DLD1 (cell line): ENCODE results near the gene REPS1.
"Not testable (repeated sequence)": the region's sequence is repeated elsewhere in the genome, so short reads cannot be mapped to it uniquely, and the experiment has no call there.

ENCODE experiments used
- in situ Hi-C: cut with HindIII; loops from 2 replicates; pipeline ENCODE4 v1.10.0; 2017; ENCODE audit warnings: low sequenced_read_pairs

The REPS1 gene, protein sequence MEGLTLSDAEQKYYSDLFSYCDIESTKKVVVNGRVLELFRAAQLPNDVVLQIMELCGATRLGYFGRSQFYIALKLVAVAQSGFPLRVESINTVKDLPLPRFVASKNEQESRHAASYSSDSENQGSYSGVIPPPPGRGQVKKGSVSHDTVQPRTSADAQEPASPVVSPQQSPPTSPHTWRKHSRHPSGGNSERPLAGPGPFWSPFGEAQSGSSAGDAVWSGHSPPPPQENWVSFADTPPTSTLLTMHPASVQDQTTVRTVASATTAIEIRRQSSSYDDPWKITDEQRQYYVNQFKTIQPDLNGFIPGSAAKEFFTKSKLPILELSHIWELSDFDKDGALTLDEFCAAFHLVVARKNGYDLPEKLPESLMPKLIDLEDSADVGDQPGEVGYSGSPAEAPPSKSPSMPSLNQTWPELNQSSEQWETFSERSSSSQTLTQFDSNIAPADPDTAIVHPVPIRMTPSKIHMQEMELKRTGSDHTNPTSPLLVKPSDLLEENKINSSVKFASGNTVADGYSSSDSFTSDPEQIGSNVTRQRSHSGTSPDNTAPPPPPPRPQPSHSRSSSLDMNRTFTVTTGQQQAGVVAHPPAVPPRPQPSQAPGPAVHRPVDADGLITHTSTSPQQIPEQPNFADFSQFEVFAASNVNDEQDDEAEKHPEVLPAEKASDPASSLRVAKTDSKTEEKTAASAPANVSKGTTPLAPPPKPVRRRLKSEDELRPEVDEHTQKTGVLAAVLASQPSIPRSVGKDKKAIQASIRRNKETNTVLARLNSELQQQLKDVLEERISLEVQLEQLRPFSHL

DNA sequence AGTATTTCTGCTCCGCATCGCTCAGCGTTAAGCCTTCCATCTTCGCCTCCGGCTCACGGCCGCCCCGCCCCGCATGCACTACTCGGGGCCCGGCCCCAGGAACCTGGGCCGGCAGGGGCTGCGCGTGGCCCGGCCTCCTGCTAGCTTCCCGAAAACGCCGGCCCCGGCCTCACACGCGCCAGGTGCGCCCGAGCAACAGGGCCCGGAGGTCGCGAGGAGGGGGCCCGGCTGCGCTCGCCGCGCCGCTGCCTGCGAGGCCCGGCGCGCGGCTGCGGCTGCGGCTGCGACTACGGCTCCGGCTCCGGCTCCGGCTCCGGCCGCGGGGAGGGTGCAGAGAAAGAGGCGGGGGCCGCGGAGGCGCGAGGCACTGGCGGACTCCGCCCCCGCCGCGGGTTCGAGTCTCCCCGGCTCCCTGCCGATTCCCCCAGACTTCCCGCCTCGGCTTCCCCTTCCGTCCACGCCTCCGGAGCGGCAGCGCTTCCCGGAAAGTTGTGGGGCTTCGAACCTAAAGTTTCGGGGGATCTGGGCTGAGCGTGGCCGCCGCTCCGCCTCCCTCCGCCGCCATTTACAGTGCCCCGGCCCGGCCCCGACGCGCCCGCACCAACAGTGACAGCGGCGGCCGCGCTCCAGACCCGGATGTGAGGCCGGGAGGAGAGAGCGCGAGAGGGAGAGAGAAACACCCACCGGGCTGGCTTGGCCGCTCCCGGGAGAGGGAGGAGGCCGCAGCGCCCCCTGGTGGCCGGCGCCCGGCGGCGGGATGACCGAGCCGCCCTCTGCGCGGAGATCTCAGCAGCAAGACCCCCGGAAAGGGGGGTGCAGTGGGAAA lies at the start of gene REPS1:
TSS of gene REPS1 (minus strand) at position 611 of the 826 bp plus-strand sequence. CDS start at position 40, 571 bp downstream.
- in situ Hi-C loops, result no loop called here

DNA sequence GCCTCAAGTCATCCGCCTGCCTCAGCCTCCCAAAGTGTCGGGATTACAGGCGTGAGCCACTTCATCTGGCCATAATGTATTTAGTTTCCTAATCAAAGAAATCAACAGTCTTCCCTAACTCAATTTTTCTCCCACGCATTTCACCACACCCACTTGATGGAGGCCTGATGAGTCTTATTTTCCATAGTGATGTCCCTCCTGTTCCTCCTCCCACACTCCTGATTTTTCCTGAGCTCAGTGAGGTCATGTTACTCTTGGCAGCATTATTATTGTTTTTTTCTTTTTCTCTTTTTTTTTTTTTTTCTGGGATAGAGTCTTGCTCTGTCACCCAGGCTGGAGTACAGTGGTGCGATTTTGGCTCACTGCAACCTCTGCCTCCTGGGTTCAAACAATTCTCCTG lies 49.4 kb upstream of the REPS1 start:
- in situ Hi-C loops, result no loop called here

DNA sequence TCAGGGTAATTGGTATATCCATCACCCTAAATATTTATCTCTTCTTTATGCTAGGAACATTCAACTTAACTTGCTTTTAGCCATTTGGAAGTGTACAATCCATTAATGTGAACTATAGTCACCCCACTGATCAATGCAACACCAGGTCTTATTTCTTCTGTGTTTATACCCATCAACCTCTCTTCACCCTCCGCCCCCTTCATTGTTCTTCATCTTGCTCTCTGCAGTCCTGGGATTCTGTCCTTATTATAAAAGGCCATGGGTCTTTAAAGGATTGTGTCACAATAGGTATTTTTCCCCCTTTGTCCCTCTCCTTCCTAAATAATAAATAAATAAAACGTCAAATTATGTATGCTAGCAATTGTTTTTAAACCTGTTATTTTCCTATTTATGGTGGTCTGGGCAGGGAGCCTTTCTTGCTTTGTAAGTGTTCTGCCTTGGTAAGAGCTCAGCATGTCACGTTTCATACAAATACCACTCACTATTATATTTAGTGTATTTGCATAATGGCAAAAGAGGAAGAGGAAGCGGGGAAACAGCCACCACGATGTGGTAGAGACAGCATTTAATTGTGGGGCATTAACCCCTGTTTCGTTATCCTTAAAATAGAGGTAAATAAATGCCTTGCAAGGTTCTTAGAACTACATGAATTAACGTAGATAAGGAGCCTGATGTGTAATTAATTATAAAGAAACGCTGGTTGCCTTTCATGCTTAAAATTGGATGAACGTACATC lies 42.3 kb upstream of the REPS1 start:
- in situ Hi-C loops, result no loop called here

DNA sequence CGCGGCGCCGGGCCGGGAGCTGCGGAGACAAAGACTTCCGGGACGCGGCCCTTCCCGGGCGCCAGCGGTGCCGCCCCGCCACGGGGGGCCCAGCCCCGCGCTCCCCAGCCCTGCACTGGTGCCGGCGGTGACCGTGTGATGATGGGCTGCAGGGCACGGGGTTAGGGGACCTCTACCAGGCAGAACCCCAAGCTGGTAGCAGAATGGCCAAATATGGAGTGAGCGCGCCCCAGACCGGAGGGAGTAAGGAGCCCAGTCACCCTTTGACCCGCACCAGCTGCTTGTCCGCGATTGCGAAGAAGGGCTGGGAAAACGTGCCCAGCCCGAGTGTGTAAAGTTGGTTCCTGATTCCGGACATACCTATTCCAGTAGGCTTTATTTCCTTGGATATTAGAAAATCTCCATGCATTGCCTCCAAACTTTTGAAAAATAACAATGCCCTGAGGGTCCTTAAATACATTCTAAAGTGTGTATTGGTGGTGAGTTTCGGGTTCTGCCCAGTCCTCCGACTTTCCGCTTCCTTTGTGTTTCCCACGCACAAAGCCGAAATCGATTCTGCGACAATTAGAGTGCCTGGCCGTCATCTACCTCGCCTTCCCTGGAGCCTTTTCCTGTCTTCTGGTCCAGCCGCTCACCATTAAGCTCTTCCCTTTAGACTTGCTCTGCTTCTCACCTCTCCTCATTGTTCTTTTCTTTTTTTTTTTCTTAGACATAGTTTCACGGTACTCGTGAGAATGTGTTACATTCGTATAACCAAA lies 41.6 kb upstream of the REPS1 start:
- in situ Hi-C loops, result no loop called here

DNA sequence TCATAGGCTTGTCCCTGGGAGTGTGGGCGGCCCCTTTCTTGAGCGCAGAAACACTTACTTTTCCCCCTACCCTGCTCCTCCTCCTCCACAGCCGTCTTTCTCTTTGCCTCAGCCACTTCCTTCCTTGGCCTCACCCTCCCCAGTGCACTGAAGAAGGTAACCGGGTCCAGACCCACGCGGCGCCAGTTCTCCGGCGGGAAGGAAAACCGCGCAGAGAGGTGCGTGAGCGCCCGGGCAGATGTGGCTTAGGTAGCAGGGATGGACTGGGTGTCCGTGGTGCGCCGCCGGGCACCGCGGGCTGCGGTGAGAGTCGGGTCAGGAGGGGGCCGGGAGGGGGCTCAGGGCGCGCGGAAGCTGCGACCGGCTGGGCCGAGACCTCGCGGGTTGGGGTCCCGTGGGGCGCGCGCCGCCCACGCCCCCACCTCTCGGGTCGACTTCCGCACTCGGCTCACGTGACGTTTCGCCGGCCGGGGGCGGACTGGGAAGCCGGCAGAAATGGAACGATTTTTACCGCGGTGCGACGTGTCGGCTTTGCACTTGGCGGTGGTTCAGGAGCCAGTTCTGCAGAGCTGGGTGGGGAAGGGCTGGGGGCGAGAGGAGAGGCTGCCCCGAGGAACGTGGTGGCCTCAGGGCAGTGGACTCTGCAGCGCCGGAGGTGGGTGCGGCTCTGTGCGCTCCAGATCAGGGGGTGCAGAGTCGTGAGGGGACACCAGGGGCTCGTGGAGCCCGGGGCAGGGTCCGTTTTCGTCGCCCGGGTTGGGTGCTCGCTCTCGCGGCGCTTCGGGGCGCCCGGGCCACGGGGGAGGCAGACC lies 40.8 kb upstream of the REPS1 start, which contains the start of gene ABRACL:
TSS of gene ABRACL (plus strand) at position 88 of the 812 bp plus-strand sequence. CDS start 5,416 bp downstream, outside the sequence.
- in situ Hi-C loops, result no loop called here

DNA sequence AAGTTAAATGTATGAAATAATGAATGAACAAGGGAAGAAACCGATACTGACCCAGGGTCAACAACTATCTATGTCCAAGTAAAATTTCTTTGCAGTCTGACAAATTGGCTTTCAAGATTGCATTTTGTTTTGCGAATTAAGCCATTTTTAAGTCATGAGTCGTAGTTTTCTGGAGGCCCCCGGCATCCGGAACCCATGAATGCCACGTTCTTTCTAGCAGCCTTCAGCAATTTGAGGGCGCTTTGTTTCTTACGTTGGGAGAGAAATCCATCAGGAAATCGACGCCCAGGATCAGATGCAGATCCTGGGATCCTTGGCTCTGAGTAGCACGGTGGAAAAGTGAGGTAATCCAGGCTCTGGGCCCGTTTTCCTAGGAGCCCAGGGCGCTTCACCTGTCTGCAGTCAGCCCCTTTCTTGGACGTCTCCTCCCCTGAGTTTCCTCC lies 40.2 kb upstream of the REPS1 start:
- in situ Hi-C loops, result no loop called here

DNA sequence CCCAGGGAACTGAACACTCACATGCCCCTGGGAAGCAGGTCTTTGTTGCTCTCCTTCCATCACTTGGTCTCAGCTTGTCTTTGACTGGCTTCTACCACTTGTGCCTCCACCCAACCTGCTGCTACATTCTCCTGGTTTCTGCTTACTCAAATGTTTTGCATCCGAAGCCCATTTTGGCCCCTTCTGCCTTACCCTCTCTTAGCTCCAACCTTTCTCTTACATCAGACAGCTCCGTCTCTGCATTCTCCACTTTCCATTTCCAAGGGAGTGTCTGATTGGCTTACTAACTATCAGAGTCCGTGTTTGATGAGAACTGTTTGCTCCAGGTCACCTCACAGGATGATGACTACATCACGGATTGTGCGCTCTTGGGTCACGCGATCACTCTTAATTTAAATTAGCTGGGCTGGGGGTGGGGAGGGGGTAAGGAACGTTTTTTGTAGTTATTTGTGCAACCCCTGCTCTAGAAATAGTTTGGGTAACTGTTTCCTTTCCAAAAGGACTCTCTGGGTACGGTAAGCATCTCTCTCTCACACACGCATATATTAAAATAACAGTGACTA lies 39.6 kb upstream of the REPS1 start:
- in situ Hi-C loops, result no loop called here

DNA sequence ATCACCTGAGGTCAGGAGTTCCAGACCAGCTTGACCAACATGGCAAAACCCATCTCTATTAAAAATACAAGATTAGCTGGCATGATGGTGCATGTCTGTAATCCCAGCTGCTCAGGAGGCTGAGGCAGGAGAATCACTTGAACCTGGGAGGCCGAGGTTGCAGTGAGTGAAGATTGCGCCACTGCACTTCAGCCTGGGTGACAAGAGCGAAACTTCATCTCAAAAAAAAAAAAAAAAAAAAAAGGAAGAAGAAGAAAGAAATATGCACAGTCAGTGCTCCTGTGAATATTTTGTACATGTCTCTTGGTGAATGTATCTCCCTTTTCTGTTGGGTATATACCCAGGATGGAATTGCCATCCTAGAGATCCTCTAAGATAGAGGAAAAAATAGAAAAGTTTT lies 37.4 kb upstream of the REPS1 start:
- in situ Hi-C loops, result not testable (repeated sequence)

DNA sequence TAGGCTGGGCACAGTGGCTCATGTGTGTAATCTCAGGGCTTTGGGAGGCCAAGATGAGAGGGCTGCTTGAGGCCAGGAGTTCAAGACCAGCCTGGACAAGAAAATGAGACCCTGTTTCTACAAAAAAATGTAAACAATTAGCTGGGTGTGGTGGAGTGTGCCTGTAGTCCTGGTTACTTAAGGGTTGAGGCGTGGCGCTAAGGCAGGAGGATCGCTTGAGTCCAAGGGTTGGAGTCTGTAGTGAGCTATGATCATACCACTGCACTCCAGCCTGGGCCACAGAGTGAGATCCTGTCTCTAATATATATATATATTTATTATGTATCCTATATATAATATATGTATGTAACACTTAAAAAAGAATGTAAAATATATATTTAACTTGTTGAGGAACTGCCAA lies 32.6 kb upstream of the REPS1 start:
- in situ Hi-C loops, result no loop called here

DNA sequence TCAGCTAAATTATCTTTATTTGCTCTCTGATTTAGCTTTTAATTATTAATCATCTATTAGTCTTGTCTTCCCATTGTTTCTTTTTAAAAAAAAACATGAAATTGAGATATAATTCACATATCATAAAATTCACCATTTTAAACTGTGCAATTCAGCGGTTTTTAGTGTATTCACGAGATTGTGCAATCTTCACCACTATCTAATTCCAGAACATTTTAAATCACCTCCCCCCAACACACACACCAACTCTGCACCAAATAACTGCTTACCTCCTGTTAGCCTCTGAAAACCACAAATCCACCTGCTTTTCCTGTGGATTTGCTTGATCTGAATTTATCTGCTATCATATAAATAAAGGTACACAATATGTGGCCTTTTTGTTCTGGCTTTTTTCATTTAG lies 31.7 kb upstream of the REPS1 start:
- in situ Hi-C loops, result no loop called here

DNA sequence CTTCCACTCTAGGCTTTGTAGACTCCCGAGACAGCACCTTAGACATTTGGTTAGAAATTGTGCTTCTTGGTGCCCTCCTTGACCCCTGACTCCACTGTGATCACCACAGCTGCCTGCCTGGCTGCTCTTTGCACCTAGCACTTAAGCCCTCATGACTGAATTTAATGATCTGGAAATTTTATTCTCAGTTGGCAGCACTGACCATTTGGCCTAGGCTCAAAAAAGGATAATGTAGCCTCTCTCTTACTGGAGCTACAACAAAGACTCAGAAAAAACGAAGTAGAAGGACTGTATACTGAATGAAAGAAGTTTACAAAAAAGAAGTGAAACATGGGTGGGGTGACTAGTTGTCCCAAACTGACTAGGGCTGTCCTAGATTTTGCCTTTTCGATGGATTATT lies 29.2 kb upstream of the REPS1 start:
- in situ Hi-C loops, result no loop called here

DNA sequence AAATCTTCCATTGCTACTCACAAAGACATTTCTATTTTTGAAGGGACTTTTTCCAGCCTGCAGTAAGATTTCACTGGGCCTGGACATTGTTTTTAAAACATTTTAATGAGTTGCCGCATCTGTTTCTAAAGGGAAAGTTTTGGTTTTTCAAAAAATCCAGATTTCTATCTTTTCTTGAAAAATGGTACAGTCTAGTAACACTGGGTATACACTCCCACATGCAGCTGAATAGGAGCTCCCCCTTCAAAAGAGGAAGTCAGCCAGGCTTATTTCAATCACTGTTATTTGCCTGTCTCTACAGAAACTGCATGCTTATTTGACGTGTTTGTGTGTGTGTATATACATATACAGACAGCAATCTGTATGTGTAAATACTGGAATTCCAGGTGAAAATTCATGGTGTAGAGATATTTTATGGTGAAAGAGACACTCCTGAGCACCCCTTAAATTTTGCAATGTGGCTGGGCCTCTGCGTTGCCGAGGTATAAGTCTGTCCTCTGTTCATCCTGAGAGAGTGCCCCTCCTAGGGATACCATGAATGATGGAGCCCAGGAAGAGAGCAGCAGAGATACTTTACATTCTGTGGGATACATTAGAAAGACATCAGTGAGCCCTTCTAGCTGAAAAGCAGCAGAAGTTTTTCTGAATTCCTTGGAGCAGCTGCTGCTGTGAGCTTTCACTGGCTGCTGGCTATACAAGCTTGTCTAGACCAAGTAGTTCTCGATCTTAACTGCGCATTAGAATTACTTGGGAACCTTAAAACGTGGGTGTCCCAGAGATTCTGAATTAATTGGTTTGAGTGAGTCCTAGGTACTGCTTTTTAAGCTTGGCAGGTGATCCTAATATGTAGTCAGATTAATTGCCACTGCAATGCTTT lies 28.5 kb upstream of the REPS1 start:
- in situ Hi-C loops, result no loop called here

DNA sequence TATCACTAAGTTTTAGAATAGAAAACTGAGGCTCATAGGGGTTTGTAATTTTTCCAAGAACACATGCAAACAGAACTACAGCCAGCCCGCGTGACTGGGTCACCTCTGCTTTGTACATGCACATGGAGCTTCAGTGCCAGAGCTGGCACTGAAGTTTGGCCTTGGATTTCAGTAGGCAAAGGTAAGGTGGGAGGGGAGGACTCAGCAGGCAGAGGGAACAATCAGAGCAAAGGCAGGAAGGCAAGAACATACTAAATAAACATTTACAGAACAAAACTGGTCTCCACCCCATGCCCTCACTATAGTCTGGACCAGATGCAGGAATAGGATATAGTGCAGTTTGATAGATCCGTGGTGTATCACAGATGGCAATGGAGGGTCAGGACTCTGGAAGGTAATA lies 26.9 kb upstream of the REPS1 start:
- in situ Hi-C loops, result no loop called here

DNA sequence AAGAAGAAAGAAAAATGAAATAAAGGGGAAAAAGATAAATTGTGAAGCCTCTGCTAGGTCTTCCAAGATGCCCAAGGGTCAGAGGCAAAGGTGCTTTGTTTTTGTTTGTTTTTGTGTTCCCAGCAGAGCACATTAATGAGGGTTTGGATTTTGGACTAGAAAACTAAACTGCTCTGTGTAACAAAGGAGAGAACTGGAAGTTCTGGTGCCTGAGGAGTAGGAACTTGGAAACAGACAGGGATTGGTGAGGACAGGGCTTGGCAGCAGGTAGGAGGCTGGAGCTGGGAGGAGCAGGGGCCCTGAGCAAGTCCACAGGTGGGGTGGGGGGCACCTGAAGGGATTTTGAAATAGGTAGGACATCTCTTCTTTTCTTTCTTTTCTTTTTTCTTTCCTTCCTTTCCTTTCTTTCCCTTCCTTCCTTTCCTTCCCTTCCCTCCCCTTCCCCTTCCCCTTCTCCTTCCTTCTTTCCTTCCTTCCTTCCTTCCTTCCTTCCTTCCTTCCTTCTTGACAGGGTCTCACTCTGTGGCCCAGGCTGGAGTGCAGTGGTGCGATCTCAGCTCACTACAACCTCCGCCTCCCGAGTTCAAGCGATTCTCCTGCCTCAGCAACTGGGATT lies 25.2 kb upstream of the REPS1 start:
- in situ Hi-C loops, result no loop called here

DNA sequence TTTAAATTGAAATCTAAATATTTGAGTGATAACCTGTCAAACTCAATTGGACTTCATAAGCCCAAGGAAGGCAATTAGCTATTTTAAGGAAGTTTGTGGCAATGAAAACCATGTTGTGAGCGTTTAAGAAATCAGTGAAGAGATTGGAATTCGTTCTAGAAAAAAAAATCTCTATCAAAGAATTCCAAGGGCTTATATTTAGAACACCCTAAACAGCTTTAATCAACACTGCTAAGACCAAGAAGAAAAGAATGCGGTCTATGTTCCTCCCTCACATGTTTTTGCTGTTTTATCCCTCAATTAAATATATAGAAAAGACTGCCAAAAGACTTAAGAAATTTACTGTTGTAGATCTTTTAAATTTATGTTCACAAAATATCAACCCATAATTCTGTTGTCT lies 23.9 kb upstream of the REPS1 start:
- in situ Hi-C loops, result no loop called here

DNA sequence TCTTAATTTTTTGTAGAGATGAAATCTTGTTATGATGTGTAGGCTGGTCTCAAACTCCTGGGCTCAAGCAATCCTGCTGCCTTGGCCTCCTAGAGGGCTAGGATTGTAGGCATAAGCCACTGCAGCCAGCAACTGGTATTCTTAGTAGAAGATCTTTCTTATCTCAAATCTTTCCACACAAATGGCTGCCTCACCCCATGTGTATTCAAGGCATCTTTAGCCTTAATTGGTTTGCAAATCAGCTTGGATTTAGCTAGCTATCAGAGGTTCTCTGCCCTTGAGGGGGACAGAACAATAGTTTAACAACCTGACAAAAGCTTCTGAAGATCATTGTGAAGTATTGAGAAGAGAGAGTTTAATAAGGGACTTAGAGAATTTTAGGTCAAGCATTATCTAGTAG lies 22.6 kb upstream of the REPS1 start:
- in situ Hi-C loops, result no loop called here

DNA sequence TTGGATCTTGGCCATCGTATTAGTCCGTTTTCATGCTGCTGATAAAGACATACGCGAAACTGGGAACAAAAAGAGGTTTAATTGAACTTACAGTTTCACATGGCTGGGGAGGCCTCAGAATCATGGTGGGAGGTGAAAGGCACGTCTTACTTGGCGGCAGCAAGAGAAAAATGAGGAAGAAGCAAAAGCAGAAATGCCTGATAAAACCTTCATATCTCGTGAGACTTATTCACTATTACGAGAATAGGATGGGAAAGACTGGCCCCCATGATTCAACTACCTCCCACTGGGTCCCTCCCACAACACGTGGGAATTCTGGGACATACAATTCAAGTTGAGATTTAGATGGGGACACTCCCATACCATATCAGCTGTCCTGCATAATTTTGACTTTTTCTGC lies 20.1 kb upstream of the REPS1 start:
- in situ Hi-C loops, result no loop called here
